ENCODE results near the gene NDUFAB1. TPM values are rescaled to one million over a fixed set of nuclear protein-coding genes. Genes with fewer than 3 reads are reported as not detected.

The NDUFAB1 gene
- total and polyA plus RNA-seq, 2 of the 13 experiments (the other 11 are each of a cell fraction or from before 2014, with no cell fraction given), result 221 to 601 TPM

DNA sequence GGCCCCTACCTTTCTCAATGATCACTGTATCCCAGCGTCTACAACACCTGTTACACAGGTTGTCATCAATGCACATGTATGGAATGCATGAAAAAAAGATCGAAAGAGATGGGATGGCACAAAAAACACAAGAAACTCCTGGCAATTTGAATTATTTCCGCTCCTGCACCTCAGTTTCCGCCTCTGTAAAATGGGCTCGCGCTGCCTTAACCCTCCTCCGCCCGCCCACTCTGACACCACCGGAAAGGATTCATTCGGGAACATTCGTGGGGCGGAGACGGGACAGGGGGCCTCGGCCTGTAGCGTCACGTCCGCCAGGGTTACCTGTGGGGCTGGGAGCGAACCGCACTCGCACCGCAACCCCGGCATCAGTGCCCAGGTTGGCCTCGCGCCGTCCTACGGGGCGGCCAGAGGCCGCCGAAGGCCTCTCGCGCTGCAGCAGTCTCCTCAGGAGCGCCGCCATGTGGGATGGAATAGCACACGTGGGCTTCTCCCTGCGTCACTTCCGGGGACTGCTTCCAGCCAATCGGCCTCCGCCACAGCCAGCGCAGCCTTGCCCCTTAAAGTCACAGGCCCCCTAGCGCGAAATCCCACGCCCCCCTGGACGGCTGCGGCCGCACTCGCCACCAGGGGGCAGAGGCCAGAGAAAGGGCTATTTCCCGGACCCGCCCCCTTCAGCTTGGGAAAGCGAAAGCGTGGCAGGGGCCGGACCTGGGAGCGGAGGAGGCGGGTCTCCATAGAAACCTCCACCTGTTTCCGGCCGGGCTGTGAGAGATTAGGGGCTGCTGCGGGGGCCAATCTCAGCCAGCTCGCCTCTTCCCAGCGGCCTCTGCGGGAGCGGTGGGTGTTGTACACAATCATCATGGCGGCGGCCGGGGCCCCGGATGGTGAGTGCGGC is 39.0 kb downstream of the NDUFAB1 start, which contains the start of the genes EARS2 and UBFD1 (continued):
- TF ChIP-seq ARHGAP35 (CRISPR knock-in tag; IDR thresholded peaks at IDR 0.05; ENCODE audit: borderline replicate concordance), result peak; percentile 83; the same call in 1 of the 2 replicates
- TF ChIP-seq, protein P1, sequence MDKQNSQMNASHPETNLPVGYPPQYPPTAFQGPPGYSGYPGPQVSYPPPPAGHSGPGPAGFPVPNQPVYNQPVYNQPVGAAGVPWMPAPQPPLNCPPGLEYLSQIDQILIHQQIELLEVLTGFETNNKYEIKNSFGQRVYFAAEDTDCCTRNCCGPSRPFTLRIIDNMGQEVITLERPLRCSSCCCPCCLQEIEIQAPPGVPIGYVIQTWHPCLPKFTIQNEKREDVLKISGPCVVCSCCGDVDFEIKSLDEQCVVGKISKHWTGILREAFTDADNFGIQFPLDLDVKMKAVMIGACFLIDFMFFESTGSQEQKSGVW (CRISPR knock-in tag; IDR thresholded peaks at IDR 0.05; ENCODE audit: borderline replicate concordance), result no peak; the same call in 1 of the 2 replicates

DNA sequence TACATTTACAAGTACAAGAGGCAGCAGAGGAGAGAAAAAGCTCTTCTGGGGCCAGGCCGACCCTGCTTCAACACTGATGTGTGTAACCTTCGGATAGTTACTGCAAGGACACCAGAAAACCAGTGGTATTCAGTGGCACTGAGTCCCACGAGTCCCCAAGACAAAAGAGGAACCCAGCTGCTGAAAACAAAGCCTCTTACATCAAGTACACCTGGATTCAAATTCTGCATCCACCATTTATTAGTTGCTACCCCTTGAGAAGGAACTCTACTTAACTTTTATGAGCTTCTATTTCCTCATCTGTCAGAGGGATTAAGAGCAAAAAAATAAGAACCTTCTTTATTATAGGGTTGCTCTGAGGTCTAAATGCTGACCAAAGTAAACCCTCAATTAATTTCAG is 41.6 kb downstream of the NDUFAB1 start:
- no peak for ATAC-seq
- Histone ChIP-seq H3K79me2 (ENCODE audit: insufficient read depth, low read length) (peaks cover 29% of the 10 kb centered on the region), H2AFZ (ENCODE audit: low read length) (no peak overlapping the region), H3K4me2 (ENCODE audit: low read depth, low read length) (no peak overlapping the region), H3K9ac (ENCODE audit: insufficient read depth, low read depth, low read length) (0 out of 2 replicates have a peak overlapping the region, but pooled peaks have one; percentile 1), H3K9me3 (ENCODE audit: low read length) (no peaks in the 10 kb centered on the region), H4K20me1 (ENCODE audit: insufficient read depth, low read length) (0 out of 2 replicates have a peak, but pooled peaks cover 4% of the 10 kb centered on the region), H3K27me3 (ENCODE audit: control insufficient read depth in 1 of 2, insufficient read depth in 2 of 2, low read length in 2 of 2) (peaks cover 0 to 3% of the 10 kb centered on the region in 2 experiments; a peak in 1 of 5 replicates), H3K4me3 (replicated peaks in 1 of 3; ENCODE audit: insufficient read depth in 1 of 3, low read depth in 2 of 3, low read length in 3 of 3) (no peak overlapping the region), H3K4me1 (ENCODE audit: insufficient read depth, low read length) (peaks cover 33% of the 10 kb centered on the region), H3K27ac (ENCODE audit: extremely low read length, insufficient read depth, low read length) (no peak overlapping the region), H3K36me3 (replicated peaks in 1 of 2; ENCODE audit: control insufficient read depth in 1 of 2, insufficient read depth in 2 of 2, low read length in 2 of 2) (peaks cover 23 to 38% of the 10 kb centered on the region in 2 experiments)
- POLR2A ChIA-PET, result interaction anchor here (1.6 to 1.8 kb wide), 2 partner anchors 15 to 18 kb away, joined by 4 to 20 read pairs; no protein-coding TSS in a partner anchor
- no peak for DNase-seq (ENCODE audit: low spot score)
- in situ Hi-C loops (cut with HindIII; ENCODE audit: extremely low pct_ligation_motif_present, low pct_unique_long_range_greater_than_20kb) (no loop called here), intact Hi-C loops (cut with micrococcal nuclease; ENCODE audit: unreplicated experiment) (no loop called here)
- CTCF ChIA-PET (ENCODE audit: low intra/inter-chr PET ratio, low total read pairs), result no interaction called here
- 92% methylated on average over 3 of the region's 3 CpGs for WGBS (ENCODE audit: low lambda C conversion rate)
- no peak for FAIRE-seq
- BruUV-seq (replicated peaks), result no TSS peak
- no peak for TF ChIP-seq ZBTB21 (CRISPR knock-in tag; IDR thresholded peaks at IDR 0.05)
- TF ChIP-seq, protein P2, sequence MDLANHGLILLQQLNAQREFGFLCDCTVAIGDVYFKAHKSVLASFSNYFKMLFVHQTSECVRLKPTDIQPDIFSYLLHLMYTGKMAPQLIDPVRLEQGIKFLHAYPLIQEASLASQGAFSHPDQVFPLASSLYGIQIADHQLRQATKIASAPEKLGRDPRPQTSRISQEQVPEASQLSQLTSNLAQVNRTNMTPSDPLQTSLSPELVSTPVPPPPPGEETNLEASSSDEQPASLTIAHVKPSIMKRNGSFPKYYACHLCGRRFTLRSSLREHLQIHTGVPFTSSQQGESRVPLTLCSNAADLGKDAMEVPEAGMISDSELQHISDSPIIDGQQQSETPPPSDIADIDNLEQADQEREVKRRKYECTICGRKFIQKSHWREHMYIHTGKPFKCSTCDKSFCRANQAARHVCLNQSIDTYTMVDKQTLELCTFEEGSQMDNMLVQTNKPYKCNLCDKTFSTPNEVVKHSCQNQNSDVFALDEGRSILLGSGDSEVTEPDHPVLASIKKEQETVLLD (CRISPR knock-in tag; IDR thresholded peaks at IDR 0.05; ENCODE audit: low read depth), result no peak
- TF ChIP-seq ZNF343 (CRISPR knock-in tag; IDR thresholded peaks at IDR 0.05), result no peak
- no peak for TF ChIP-seq NFYB (CRISPR knock-in tag; IDR thresholded peaks at IDR 0.05)
- TF ChIP-seq ZNF331 (CRISPR knock-in tag; IDR thresholded peaks at IDR 0.05), result no peak
- TF ChIP-seq RBM39 (IDR thresholded peaks at IDR 0.05; ENCODE audit: low read depth, low read length, poor library complexity, severe bottlenecking), result no peak
- TF ChIP-seq, protein P3, sequence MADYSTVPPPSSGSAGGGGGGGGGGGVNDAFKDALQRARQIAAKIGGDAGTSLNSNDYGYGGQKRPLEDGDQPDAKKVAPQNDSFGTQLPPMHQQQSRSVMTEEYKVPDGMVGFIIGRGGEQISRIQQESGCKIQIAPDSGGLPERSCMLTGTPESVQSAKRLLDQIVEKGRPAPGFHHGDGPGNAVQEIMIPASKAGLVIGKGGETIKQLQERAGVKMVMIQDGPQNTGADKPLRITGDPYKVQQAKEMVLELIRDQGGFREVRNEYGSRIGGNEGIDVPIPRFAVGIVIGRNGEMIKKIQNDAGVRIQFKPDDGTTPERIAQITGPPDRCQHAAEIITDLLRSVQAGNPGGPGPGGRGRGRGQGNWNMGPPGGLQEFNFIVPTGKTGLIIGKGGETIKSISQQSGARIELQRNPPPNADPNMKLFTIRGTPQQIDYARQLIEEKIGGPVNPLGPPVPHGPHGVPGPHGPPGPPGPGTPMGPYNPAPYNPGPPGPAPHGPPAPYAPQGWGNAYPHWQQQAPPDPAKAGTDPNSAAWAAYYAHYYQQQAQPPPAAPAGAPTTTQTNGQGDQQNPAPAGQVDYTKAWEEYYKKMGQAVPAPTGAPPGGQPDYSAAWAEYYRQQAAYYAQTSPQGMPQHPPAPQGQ (CRISPR knock-in tag; IDR thresholded peaks at IDR 0.05; ENCODE audit: borderline replicate concordance), result no peak
- TF ChIP-seq CHCHD3 (CRISPR knock-in tag; IDR thresholded peaks at IDR 0.05), result no peak
- no peak for TF ChIP-seq MED13 (CRISPR knock-in tag; IDR thresholded peaks at IDR 0.05)
- TF ChIP-seq ZNF629 (CRISPR knock-in tag; conservative IDR thresholded peaks at IDR 0.05), result no peak
- TF ChIP-seq, protein P4, sequence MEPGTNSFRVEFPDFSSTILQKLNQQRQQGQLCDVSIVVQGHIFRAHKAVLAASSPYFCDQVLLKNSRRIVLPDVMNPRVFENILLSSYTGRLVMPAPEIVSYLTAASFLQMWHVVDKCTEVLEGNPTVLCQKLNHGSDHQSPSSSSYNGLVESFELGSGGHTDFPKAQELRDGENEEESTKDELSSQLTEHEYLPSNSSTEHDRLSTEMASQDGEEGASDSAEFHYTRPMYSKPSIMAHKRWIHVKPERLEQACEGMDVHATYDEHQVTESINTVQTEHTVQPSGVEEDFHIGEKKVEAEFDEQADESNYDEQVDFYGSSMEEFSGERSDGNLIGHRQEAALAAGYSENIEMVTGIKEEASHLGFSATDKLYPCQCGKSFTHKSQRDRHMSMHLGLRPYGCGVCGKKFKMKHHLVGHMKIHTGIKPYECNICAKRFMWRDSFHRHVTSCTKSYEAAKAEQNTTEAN (CRISPR knock-in tag; conservative IDR thresholded peaks at IDR 0.05), result no peak
- TF ChIP-seq ZNF24 (IDR thresholded peaks at IDR 0.05), result no peak
- no peak for TF ChIP-seq NCOA5 (CRISPR knock-in tag; IDR thresholded peaks at IDR 0.05)
- TF ChIP-seq ZNF547 (CRISPR knock-in tag; IDR thresholded peaks at IDR 0.05), result no peak
- no peak for TF ChIP-seq TCF7L2 (IDR thresholded peaks at IDR 0.05; ENCODE audit: low read depth, low read length)

All from HepG2 (cell line).